ENCODE measurements around the gene GABRG3. TPM values are rescaled to one million over a fixed set of nuclear protein-coding genes. Genes with fewer than 3 reads are reported as not detected.

GABRG3 gene
- total and polyA plus RNA-seq, 2 experiments from 2014 or later = 0.10 to 1.4 TPM

DNA sequence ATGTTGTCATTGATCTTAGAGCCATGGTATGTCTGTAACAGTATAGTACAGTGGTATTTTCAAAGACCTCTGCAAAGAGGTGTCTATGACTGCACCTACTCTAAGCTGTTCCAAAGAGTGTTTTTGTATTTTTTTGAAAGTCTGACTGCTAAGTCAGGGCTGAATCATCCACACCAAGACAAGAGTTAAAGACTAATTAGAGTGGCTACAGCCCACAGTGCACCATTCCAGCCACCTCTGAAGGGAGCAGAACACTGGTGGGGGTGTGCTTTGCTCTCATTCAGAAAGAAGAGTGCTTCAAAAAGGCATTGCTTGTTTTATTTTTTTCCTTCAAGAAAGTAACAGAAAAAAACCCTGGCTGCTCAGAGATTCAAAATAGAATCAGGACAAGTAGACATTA lies 301.4 kb downstream of the GABRG3 start:
- Histone ChIP-seq H3K79me2 (replicated peaks; ENCODE audit: insufficient read depth) (no peaks in the 10 kb centered on the region), H3K27me3 (ENCODE audit: insufficient read depth) (no peaks in the 10 kb centered on the region), H3K36me3 (ENCODE audit: insufficient read depth) (no peaks in the 10 kb centered on the region), H3F3A (replicated peaks; ENCODE audit: low read depth) (no peaks in the 10 kb centered on the region), H3K9me2 (ENCODE audit: insufficient read depth) (no peaks in the 10 kb centered on the region), H3K4me3 (no peak overlapping the region), H3K27ac (ENCODE audit: low read depth) (no peak overlapping the region), H2AFZ (no peak overlapping the region), H3K4me1 (ENCODE audit: insufficient read depth) (peaks cover 16% of the 10 kb centered on the region), H3K4me2 (no peak overlapping the region), H4K20me1 (replicated peaks; ENCODE audit: insufficient read depth) (no peaks in the 10 kb centered on the region)
- Mint-ChIP-seq H3K36me3 (ENCODE audit: low read depth) (no peaks in the 10 kb centered on the region), H3K4me1 (peaks cover 17% of the 10 kb centered on the region), H3K27ac (no peak overlapping the region), H3K9me3 (no peaks in the 10 kb centered on the region), H3K4me3 (no peak overlapping the region), H3K27me3 (ENCODE audit: insufficient read depth, low read depth, poor library complexity) (peaks cover 5% of the 10 kb centered on the region)
- TF ChIP-seq ZNF331 (CRISPR knock-in tag; IDR thresholded peaks at IDR 0.05; ENCODE audit: low read depth) (no peak), POLR2AphosphoS5 (IDR thresholded peaks at IDR 0.05; ENCODE audit: low read depth) (no peak)
- DNase-seq (ENCODE audit: low spot score) (no peak), ATAC-seq (no peak)

DNA sequence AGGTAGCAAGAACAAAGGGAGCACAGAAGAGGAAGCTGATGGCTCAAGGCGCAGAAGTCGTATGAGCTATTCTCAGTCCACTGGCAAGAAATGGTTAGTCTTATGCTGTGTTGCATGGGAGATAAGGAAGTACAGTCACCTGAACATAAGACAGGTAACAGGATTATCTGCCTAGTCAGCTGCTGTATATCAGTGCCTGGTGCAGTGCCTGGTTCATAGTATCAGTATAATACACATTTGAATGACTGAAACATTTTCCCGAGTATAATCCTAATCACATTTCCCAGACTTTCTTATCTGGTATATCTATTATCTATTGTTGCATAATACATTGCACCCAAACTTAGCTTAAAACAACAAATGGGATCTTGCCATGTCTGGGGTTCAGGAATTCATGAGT lies 302.5 kb downstream of the GABRG3 start:
- Histone ChIP-seq H3K36me3 (ENCODE audit: insufficient read depth) (no peaks in the 10 kb centered on the region), H3K27me3 (ENCODE audit: insufficient read depth) (no peaks in the 10 kb centered on the region), H4K20me1 (replicated peaks; ENCODE audit: insufficient read depth) (no peaks in the 10 kb centered on the region), H3K27ac (ENCODE audit: low read depth) (no peak overlapping the region), H3K4me2 (no peak overlapping the region), H2AFZ (0 out of 2 replicates have a peak overlapping the region, but pooled peaks have one; percentile 43), H3K4me1 (ENCODE audit: insufficient read depth) (peaks cover 16% of the 10 kb centered on the region), H3F3A (replicated peaks; ENCODE audit: low read depth) (no peaks in the 10 kb centered on the region), H3K79me2 (replicated peaks; ENCODE audit: insufficient read depth) (no peaks in the 10 kb centered on the region), H3K4me3 (no peak overlapping the region), H3K9me2 (ENCODE audit: insufficient read depth) (no peaks in the 10 kb centered on the region)
- TF ChIP-seq STAT1 (IDR thresholded peaks at IDR 0.05; ENCODE audit: unreplicated experiment) (no peak), ZNF114 (CRISPR knock-in tag; IDR thresholded peaks at IDR 0.05) (no peak), ZNF331 (CRISPR knock-in tag; IDR thresholded peaks at IDR 0.05; ENCODE audit: low read depth) (no peak)
- TF ChIP-seq, protein P1, sequence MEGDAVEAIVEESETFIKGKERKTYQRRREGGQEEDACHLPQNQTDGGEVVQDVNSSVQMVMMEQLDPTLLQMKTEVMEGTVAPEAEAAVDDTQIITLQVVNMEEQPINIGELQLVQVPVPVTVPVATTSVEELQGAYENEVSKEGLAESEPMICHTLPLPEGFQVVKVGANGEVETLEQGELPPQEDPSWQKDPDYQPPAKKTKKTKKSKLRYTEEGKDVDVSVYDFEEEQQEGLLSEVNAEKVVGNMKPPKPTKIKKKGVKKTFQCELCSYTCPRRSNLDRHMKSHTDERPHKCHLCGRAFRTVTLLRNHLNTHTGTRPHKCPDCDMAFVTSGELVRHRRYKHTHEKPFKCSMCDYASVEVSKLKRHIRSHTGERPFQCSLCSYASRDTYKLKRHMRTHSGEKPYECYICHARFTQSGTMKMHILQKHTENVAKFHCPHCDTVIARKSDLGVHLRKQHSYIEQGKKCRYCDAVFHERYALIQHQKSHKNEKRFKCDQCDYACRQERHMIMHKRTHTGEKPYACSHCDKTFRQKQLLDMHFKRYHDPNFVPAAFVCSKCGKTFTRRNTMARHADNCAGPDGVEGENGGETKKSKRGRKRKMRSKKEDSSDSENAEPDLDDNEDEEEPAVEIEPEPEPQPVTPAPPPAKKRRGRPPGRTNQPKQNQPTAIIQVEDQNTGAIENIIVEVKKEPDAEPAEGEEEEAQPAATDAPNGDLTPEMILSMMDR (conservative IDR thresholded peaks at IDR 0.05; ENCODE audit: low read depth in 2 of 2) = no peak
- Mint-ChIP-seq H3K4me1 (peaks cover 17% of the 10 kb centered on the region), H3K36me3 (ENCODE audit: low read depth) (no peaks in the 10 kb centered on the region), H3K9me3 (no peaks in the 10 kb centered on the region), H3K27ac (no peak overlapping the region), H3K4me3 (no peak overlapping the region), H3K27me3 (ENCODE audit: insufficient read depth, low read depth, poor library complexity) (peaks cover 7% of the 10 kb centered on the region)
- no peak for DNase-seq (ENCODE audit: low spot score)
- ATAC-seq = no peak

DNA sequence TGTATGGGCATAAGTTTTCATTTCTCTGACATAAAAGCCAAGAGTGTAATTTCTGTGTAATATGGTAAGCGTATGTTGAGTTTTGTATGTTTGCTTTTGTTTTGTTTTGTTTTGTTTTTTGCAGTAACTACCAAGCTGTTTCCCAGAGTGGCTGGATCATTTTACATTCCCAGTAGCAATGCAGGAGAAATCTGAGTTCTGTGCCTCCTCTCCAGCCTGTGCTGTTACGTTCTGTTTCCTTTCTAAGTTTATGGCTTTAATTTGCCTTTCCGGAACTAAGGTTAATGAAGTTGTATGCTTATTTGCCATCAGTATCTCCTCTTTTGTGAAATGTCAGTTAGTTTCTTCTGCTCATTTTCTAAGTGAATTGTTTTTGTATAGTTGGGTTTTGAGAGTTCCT lies 307.8 kb downstream of the GABRG3 start:
- Histone ChIP-seq H3K9me2 (ENCODE audit: insufficient read depth) (no peaks in the 10 kb centered on the region), H2AFZ (no peak overlapping the region), H3K36me3 (ENCODE audit: insufficient read depth) (no peaks in the 10 kb centered on the region), H3F3A (replicated peaks; ENCODE audit: low read depth) (no peaks in the 10 kb centered on the region), H3K4me3 (no peak overlapping the region), H3K4me2 (no peak overlapping the region), H3K4me1 (ENCODE audit: insufficient read depth) (peaks cover 16% of the 10 kb centered on the region), H4K20me1 (replicated peaks; ENCODE audit: insufficient read depth) (no peaks in the 10 kb centered on the region), H3K27ac (ENCODE audit: low read depth) (no peak overlapping the region), H3K27me3 (ENCODE audit: insufficient read depth) (no peaks in the 10 kb centered on the region), H3K79me2 (replicated peaks; ENCODE audit: insufficient read depth) (no peaks in the 10 kb centered on the region)
- Mint-ChIP-seq H3K4me1 (peaks cover 16% of the 10 kb centered on the region), H3K9me3 (no peaks in the 10 kb centered on the region), H3K4me3 (no peak overlapping the region), H3K27me3 (ENCODE audit: insufficient read depth, low read depth, poor library complexity) (peaks cover 5% of the 10 kb centered on the region), H3K36me3 (ENCODE audit: low read depth) (no peaks in the 10 kb centered on the region), H3K27ac (no peak overlapping the region)
- no peak for DNase-seq (ENCODE audit: low spot score)
- no peak for ATAC-seq
- no peak for TF ChIP-seq EZH2phosphoT487 (IDR thresholded peaks at IDR 0.05; ENCODE audit: unreplicated experiment)
- no peak for TF ChIP-seq NANOG (IDR thresholded peaks at IDR 0.05; ENCODE audit: borderline replicate concordance)
- no peak for TF ChIP-seq EZH2 (IDR thresholded peaks at IDR 0.05; ENCODE audit: low read depth, unreplicated experiment)
- TF ChIP-seq, protein P2, sequence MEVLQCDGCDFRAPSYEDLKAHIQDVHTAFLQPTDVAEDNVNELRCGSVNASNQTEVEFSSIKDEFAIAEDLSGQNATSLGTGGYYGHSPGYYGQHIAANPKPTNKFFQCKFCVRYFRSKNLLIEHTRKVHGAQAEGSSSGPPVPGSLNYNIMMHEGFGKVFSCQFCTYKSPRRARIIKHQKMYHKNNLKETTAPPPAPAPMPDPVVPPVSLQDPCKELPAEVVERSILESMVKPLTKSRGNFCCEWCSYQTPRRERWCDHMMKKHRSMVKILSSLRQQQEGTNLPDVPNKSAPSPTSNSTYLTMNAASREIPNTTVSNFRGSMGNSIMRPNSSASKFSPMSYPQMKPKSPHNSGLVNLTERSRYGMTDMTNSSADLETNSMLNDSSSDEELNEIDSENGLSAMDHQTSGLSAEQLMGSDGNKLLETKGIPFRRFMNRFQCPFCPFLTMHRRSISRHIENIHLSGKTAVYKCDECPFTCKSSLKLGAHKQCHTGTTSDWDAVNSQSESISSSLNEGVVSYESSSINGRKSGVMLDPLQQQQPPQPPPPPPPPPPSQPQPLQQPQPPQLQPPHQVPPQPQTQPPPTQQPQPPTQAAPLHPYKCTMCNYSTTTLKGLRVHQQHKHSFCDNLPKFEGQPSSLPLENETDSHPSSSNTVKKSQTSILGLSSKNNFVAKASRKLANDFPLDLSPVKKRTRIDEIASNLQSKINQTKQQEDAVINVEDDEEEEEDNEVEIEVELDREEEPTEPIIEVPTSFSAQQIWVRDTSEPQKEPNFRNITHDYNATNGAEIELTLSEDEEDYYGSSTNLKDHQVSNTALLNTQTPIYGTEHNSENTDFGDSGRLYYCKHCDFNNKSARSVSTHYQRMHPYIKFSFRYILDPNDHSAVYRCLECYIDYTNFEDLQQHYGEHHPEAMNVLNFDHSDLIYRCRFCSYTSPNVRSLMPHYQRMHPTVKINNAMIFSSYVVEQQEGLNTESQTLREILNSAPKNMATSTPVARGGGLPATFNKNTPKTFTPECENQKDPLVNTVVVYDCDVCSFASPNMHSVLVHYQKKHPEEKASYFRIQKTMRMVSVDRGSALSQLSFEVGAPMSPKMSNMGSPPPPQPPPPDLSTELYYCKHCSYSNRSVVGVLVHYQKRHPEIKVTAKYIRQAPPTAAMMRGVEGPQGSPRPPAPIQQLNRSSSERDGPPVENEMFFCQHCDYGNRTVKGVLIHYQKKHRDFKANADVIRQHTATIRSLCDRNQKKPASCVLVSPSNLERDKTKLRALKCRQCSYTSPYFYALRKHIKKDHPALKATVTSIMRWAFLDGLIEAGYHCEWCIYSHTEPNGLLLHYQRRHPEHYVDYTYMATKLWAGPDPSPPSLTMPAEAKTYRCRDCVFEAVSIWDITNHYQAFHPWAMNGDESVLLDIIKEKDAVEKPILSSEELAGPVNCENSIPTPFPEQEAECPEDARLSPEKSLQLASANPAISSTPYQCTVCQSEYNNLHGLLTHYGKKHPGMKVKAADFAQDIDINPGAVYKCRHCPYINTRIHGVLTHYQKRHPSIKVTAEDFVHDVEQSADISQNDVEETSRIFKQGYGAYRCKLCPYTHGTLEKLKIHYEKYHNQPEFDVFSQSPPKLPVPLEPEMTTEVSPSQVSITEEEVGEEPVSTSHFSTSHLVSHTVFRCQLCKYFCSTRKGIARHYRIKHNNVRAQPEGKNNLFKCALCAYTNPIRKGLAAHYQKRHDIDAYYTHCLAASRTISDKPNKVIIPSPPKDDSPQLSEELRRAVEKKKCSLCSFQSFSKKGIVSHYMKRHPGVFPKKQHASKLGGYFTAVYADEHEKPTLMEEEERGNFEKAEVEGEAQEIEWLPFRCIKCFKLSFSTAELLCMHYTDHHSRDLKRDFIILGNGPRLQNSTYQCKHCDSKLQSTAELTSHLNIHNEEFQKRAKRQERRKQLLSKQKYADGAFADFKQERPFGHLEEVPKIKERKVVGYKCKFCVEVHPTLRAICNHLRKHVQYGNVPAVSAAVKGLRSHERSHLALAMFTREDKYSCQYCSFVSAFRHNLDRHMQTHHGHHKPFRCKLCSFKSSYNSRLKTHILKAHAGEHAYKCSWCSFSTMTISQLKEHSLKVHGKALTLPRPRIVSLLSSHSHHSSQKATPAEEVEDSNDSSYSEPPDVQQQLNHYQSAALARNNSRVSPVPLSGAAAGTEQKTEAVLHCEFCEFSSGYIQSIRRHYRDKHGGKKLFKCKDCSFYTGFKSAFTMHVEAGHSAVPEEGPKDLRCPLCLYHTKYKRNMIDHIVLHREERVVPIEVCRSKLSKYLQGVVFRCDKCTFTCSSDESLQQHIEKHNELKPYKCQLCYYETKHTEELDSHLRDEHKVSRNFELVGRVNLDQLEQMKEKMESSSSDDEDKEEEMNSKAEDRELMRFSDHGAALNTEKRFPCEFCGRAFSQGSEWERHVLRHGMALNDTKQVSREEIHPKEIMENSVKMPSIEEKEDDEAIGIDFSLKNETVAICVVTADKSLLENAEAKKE (CRISPR knock-in tag; IDR thresholded peaks at IDR 0.05) = no peak
- TF ChIP-seq STAT1 (IDR thresholded peaks at IDR 0.05; ENCODE audit: unreplicated experiment) = no peak
- no peak for TF ChIP-seq POLR2AphosphoS5 (IDR thresholded peaks at IDR 0.05; ENCODE audit: low read depth)

All from GM23338 (cell line).